ENCODE measurements around the gene CHN2.
A peak's percentile ranks its signal among the peaks of the same experiment; 100 is the strongest.

CHN2 gene

GRCh38 chr7:29370531-29371314 is 176.1 kb downstream of the CHN2 start:
- DNase-seq, result no peak

- DNase-seq, result no peak
Observed at GRCh38 chr7:29371472-29371871, 176.9 kb downstream of the CHN2 start.

- DNase-seq, result no peak
Observed at GRCh38 chr7:29372351-29373090, 177.9 kb downstream of the CHN2 start.

- DNase-seq, result no peak
Observed at GRCh38 chr7:29375641-29376562, 181.3 kb downstream of the CHN2 start.

GRCh38 chr7:29377718-29378117 is 183.1 kb downstream of the CHN2 start:
- DNase-seq, result no peak

DNA sequence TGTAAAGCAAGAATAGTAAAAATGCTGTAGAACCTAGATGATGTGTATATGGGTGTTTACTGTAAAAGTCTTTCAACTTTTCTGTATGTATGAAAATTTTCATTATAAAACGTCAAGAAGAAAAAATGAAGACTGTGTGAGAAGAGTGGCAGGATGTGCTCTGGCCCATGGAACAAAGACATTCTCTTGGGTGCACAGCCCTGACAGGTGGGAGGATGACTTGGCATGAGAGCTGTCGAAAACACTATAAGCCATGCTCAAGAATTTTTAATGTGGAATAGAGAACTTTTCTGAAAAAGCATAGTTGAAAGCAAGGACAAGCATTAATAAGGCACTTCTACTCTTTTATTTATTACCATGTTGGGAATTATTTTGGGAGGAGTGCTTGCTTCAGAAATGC is 185.0 kb downstream of the CHN2 start:
- no peak for DNase-seq

DNA sequence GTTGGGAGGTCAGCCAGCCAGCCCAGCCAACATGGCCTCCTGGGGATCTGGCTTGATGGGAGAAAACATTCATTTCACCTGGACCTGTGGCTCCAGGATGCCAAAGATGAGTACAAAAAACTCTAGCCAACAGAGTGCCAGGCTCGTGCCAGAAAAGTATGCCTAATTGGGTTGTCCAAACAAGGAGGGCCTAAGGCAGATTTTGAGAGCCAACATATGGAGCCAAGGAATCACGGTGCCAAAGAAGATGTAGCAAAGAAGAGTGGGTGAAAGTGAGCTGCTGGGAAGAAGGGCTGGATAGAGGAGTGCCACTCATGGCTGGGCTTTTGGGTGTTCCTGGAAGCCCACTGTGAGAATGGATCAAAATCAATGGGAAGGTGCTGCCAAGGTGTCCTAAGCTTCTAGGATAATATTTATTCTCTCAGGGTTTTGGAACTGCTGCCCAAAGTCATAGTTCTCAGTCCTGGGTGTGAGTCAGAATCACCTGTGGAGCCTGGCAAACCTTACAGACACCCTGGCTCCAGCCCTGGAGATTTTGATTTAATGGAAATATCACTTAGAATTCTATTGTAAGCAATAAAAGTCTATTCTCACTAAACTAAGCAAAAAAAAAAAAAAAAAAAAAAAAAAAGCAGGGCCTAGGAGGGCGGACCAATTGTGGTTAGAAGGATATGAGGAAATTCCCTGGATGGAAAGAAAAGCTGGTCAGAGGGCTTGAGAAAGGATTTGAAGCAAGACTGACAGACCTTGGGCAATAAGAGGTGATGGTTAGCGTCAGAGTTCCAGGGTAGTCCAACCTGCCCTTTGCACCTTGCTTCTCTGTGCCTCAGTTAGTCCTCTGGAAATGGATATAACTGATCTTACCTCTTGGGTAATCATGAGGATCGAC is 186.9 kb downstream of the CHN2 start:
- DNase-seq, result no peak

DNA sequence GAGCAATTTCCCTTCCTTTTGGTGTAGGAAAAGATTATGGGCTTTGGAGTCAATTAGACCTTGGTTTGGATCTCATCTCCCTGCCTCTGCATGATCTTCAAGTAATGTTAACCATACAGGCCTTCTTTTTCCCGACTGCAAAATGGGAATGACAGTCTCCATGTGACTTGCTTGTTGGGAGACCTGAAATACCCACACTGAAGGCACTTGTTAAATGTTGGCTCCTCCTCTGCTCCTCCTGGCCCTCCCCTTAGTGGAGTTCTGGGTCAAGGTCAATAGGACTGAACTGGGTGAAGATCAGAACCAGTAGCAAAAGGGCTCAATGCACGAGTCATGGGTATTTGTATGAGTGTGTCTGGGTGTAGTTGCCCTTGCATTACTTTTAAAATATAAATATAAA is 189.7 kb downstream of the CHN2 start:
- DNase-seq, result no peak

DNA sequence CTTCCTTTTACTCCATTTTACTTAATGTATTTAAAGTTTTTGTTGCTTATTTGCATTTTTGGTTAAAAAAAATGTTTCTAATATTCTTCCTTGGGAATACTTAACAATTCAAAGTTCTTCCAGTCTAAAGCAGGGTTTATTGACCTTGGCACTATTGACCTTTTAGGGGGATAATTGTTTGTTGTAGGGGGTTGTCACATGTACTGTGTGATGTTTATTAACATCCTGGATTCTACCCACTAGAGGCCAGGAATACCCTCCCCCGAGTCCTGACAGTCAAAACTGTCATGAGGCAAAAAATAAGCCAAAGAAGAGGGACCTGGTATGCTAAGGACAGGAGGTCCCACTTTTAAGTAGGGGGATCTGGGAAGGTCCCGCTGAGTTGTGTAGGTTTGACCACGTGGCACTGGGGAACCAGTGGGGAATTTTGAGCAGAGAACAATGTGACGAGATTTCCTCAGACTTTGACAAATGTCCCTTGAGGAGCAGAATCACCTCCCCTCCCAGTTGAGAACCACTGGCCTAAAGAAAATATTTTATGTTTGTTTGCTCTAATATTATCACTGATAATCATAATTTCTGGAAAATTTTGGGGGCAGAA is 190.7 kb downstream of the CHN2 start:
- DNase-seq, result no peak

GRCh38 chr7:29386196-29386765 is 191.7 kb downstream of the CHN2 start:
- no peak for DNase-seq

- no peak for DNase-seq
Observed at GRCh38 chr7:29391262-29391661, 196.7 kb downstream of the CHN2 start.

DNA sequence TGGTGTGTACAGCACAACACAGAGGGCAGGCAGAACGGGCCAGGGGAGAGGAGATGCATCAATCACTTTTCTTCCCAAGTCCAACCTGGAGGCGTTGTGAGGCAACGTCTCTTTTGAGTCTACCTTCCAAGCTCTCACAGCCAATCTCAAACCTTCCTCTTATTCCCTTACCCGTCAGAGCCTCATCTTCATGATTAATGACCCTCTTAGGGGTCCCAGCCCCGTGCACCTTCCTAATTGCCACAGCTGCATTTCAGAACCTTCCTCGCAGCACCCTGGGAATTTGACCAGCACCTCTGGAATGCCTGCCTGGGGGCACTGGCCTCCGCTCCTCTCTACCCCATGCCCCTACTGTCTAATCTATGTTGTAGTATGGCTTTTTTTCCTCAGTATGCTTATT is 199.7 kb downstream of the CHN2 start:
- no peak for DNase-seq

GRCh38 chr7:29396563-29396962 is 202.0 kb downstream of the CHN2 start:
- no peak for DNase-seq

- DNase-seq, result no peak
Observed at GRCh38 chr7:29397398-29397797, 202.8 kb downstream of the CHN2 start.

- DNase-seq, result no peak
Observed at GRCh38 chr7:29398011-29398410, 203.4 kb downstream of the CHN2 start.

GRCh38 chr7:29400437-29400836 is 205.9 kb downstream of the CHN2 start:
- DNase-seq, result no peak

DNA sequence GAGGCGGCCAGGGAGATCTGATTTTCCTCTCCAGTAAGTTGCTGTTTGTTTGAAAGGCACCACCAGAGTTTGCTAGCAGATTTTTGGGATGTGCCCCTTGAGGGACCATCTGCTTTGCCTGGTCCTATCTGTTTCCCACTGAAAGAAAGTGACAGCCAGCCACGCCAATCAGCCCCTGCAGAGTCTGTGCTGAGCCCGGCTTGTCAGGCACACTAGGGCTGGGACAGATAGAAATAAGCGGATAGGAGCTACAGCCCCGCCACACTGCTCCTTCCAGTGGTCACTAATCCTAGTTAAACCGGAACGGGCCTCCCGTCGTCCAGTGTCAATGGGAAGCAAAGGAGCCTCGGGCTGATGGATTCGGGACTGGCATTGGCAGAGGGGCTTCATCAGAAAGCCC is 207.2 kb downstream of the CHN2 start:
- no peak for DNase-seq

GRCh38 chr7:29405891-29406290 is 211.3 kb downstream of the CHN2 start:
- DNase-seq, result no peak

DNA sequence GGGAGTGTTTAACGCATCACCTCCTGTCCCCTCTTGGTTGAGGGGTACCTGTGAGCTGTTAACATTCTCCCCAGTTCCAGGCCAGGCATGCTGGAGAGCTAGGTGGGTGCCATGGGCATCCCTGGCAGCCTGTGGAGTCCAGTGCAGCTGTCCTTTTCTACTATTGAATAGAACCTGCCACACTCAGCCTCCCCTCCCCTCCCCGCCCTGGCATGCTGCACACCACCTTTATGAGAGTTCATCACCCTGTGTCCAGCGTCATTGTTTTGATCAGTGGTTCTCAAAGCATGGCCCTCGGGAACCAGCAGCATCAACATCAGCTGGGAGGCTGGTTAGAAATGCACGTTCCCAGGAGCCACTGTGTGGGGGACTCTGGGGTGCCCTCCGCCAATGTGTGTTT is 211.8 kb downstream of the CHN2 start:
- no peak for DNase-seq

DNA sequence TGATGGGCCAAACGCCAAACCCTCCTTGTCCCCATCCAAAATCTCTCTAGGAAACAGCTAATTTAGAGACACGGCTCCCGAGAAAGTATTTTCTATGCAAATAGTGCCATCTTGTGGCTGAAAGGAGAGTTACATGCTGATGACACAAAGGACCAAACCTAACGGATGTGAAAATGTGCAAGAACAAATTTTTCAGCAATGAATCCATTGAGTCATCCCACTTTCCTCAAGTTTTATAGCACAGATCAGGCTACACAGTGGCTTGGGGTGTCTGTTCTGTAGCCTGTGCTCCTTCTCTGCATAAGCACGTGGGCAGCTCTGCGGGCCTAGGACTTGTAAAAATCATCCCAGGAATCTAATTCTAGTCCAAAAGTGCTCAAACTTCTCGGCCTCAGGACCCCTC is 214.3 kb downstream of the CHN2 start:
- DNase-seq, result peak; percentile 66

DNA sequence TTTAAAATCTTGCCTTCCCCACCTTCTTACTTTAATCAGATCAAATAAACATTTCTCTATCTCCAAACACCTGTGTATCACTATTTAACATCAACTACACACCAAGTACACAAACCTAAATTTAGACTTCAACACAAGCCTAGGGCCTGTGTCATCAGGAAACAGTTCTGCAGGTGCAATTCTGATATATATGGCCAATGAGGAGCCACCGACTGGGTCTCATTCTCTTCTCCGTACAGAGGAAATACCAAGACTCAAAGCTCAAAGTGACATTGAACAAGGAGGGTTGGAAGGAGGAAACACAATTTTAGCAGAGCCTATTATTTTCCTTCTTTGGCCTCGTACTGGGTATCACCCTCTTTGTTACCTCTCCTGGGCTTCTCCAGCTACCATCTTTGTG is 216.4 kb downstream of the CHN2 start:
- no peak for DNase-seq

DNA sequence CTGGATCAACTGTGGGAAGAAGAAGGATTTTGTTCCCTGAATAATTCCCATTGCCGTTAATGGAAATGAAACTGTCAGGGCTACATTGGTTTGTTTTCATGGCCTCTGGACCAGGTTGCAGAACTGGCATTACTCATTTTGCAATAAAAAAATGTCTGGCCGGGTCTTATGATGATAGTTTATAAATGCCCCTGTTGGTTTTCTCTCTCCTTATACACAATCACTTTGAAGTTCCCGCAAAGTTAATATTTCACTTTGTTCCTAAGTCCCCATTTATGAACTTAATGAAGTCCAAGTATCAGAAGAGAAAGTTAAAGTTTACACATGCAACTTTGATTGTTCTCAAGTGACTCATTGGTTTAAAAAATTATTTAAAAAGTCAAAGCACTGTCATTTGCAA is 218.3 kb downstream of the CHN2 start:
- no peak for DNase-seq

Data from left hindlimb (tissue), 1 donor.